Skeletal muscle tissue (tissue), 4 donors: ENCODE data around the gene BMP2. TPM values are rescaled to one million over a fixed set of nuclear protein-coding genes. Genes with fewer than 3 reads are reported as not detected.

Source experiments
- H3K27ac ChIP-seq: one replicate; pipeline ENCODE4 v1.7.0; 2013; ENCODE audit warnings: mild to moderate bottlenecking, low read depth, low read length, inconsistent platforms
- H3K27me3 ChIP-seq, 3 donors: one replicate each; pipeline ENCODE4 v1.7.0; 2013; ENCODE audit warnings: low read length in 3 of 3; ENCODE audit not compliant: control insufficient read depth in 3 of 3, insufficient read depth in 3 of 3
- H3K36me3 ChIP-seq, 3 donors: one replicate each; pipeline ENCODE4 v1.7.0; 2013; ENCODE audit warnings: low read length in 3 of 3; ENCODE audit not compliant: control insufficient read depth in 3 of 3, insufficient read depth in 3 of 3
- H3K4me1 ChIP-seq, 3 donors: one replicate each; pipeline ENCODE4 v1.7.0; 2013; ENCODE audit warnings: low read length in 3 of 3, mild to moderate bottlenecking in 3 of 3; ENCODE audit not compliant: control insufficient read depth in 3 of 3, insufficient read depth in 3 of 3
- H3K4me3 ChIP-seq, 3 donors: one replicate each; pipeline ENCODE4 v1.7.0; 2013; ENCODE audit warnings: low read length in 3 of 3
- H3K9ac ChIP-seq, 3 donors: one replicate each; pipeline ENCODE4 v1.7.0; 2013; ENCODE audit warnings: low read length in 3 of 3, mild to moderate bottlenecking in 3 of 3, moderate library complexity in 2 of 3, low read depth in 1 of 3
- H3K9me3 ChIP-seq, 3 donors: one replicate each; pipeline ENCODE4 v1.7.0; 2013; ENCODE audit warnings: low read length in 3 of 3; ENCODE audit not compliant: control insufficient read depth in 3 of 3
- total RNA-seq: library from RNA; depleted of rRNA; stranded (reverse); fragments of >200 nt; gene quantifications from one replicate; pipeline ENCODE4 v1.2.3, GENCODE V29; 2014
- donor health status: Osteomylitis.

The BMP2 gene
- total RNA-seq, 1 donor from 2014 or later, result 2.6 TPM

DNA sequence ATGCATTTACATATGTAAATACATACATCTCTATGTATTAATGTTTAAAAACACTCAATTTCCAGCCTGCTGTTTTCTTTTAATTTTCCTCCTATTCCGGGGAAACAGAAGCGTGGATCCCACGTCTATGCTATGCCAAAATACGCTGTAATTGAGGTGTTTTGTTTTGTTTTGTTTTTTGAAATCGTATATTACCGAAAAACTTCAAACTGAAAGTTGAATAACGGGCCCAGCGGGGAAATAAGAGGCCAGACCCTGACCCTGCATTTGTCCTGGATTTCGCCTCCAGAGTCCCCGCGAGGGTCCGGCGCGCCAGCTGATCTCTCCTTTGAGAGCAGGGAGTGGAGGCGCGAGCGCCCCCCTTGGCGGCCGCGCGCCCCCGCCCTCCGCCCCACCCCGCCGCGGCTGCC lies 355 bp upstream of the BMP2 start:
- peaks cover 6 to 22% (median 19%) of the 10 kb centered on the region in 3 donors for H3K4me1 ChIP-seq
- peak overlapping the region; percentile 59 to 67 (median 64) for H3K4me3 ChIP-seq
- H3K9ac ChIP-seq, result peak overlapping the region in 2 of 3 donors; percentile 33 to 52
- H3K9me3 ChIP-seq, result no peaks in the 10 kb centered on the region
- peaks cover 0 to 19% (median 15%) of the 10 kb centered on the region in 3 donors for H3K27me3 ChIP-seq
- no peak overlapping the region for H3K27ac ChIP-seq
- H3K36me3 ChIP-seq, result no peaks in the 10 kb centered on the region

DNA sequence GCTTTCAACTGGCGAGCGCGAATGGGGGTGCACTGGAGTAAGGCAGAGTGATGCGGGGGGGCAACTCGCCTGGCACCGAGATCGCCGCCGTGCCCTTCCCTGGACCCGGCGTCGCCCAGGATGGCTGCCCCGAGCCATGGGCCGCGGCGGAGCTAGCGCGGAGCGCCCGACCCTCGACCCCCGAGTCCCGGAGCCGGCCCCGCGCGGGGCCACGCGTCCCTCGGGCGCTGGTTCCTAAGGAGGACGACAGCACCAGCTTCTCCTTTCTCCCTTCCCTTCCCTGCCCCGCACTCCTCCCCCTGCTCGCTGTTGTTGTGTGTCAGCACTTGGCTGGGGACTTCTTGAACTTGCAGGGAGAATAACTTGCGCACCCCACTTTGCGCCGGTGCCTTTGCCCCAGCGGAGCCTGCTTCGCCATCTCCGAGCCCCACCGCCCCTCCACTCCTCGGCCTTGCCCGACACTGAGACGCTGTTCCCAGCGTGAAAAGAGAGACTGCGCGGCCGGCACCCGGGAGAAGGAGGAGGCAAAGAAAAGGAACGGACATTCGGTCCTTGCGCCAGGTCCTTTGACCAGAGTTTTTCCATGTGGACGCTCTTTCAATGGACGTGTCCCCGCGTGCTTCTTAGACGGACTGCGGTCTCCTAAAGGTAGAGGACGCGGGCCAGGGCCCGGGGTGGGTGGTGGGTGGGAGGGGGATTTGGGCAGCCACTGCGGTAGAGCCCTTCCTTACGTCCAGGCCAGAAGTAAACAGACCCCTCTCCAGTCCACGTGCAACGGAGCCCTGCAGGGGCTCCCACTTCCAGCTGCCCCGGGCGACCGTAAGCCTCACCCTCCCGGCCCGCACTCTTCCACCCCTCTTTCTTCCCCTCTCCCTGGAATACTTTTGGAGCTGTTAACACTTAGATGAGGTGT lies 998 bp downstream of the BMP2 start:
- Histone ChIP-seq H3K4me1 (peaks cover 6 to 22% (median 19%) of the 10 kb centered on the region in 3 donors), H3K27me3 (peaks cover 0 to 19% (median 15%) of the 10 kb centered on the region in 3 donors), H3K9me3 (no peaks in the 10 kb centered on the region), H3K27ac (no peak overlapping the region), H3K9ac (peak overlapping the region; percentile 68 to 81 (median 73)), H3K4me3 (peak overlapping the region; percentile 76 to 81 (median 81)), H3K36me3 (peaks cover 0 to 2% (median 0%) of the 10 kb centered on the region in 3 donors)

DNA sequence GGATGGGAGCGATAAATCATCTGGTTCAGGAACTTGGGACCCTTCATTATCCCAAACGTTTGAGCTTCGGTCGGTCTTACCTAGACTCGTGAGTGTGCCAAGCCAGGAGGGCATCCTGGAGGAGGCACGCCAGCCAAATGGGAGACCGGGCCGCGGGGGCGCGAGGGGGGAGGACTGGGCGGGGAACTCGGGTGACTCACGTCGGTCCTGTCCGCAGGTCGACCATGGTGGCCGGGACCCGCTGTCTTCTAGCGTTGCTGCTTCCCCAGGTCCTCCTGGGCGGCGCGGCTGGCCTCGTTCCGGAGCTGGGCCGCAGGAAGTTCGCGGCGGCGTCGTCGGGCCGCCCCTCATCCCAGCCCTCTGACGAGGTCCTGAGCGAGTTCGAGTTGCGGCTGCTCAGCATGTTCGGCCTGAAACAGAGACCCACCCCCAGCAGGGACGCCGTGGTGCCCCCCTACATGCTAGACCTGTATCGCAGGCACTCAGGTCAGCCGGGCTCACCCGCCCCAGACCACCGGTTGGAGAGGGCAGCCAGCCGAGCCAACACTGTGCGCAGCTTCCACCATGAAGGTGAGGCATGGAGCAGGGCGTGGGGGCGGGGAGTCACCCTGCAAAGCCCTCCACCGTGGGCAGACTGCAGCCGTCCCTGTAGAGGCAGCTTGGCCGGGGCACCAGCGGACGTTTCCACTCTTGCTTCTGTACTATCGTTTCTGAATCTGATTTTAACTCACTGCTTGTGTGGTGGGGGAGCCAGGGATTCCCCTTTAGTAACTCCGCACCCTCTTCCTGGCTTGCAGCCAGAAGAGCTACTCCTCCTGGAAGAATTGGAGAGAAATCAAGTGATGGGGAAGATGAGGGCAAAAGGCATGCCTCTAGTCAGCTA lies 2.7 kb downstream of the BMP2 start:
- peak overlapping the region; percentile 59 to 80 (median 69) for H3K4me3 ChIP-seq
- H3K4me1 ChIP-seq, result peaks cover 6 to 22% (median 19%) of the 10 kb centered on the region in 3 donors
- H3K27ac ChIP-seq, result no peak overlapping the region
- peak overlapping the region in 2 of 3 donors; percentile 35 to 51 for H3K9ac ChIP-seq
- H3K9me3 ChIP-seq, result no peaks in the 10 kb centered on the region
- peaks cover 0 to 2% (median 0%) of the 10 kb centered on the region in 3 donors for H3K36me3 ChIP-seq
- peaks cover 0 to 19% (median 15%) of the 10 kb centered on the region in 3 donors for H3K27me3 ChIP-seq

DNA sequence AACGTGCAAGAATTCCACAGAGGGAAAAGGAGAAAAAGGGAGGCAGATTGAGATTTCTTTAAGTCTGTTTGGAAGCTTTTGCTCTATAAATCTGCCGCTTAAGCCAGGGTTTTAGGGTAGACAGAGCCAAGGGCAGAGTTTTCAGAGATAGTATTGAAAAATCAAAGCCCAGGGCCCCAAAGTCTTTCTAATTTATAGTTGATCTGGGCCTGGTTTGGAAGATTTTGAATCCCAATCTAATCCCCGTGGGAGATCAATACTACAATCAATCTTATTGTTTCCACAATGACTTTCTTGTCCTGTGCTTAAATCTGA lies 3.3 kb downstream of the BMP2 start:
- Histone ChIP-seq H3K27ac (no peak overlapping the region), H3K9ac (no peak overlapping the region), H3K9me3 (no peaks in the 10 kb centered on the region), H3K4me3 (peak overlapping the region; percentile 43 to 69 (median 59)), H3K36me3 (peaks cover 0 to 2% (median 0%) of the 10 kb centered on the region in 3 donors), H3K27me3 (peaks cover 0 to 19% (median 15%) of the 10 kb centered on the region in 3 donors), H3K4me1 (peaks cover 6 to 22% (median 19%) of the 10 kb centered on the region in 3 donors)

DNA sequence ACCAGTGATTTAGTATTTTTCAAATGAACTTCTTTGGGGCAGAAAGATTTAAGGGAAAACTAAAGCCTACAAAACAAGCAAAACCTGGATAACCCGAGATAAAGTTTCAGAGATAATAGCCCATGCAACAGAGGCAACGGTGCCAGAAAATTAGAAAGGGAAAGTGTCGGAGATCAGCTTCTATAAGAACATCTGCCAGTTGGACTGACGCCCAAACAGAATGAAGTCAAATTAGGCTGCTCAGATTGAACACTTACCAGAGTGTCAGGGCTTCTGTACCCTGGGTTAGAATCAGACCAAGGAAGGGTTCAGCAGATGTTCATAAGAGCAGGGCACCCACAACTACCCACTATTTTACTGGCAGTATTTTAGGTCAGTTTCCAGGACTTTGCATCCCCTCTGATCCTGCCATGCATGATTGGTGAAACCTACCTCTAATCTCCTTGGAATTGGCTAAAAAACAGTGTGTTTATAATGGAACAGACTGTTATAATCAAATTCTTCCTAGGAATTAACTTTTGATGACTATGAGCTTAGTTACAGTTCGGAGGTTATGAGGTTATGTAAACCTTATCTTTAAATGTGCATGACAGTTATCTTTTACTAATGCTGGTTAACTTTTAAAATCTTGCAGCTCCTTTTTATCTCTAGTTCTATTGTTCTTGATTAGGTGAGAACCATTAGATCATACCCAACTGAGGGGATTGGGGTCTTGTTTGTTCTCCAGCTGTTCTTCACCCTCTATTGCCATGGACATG lies 13.1 kb downstream of the BMP2 start:
- Histone ChIP-seq H3K36me3 (peaks cover 0 to 4% (median 4%) of the 10 kb centered on the region in 3 donors), H3K27ac (no peak overlapping the region), H3K4me1 (no peaks in the 10 kb centered on the region), H3K27me3 (no peaks in the 10 kb centered on the region), H3K4me3 (no peak overlapping the region), H3K9ac (no peak overlapping the region), H3K9me3 (no peaks in the 10 kb centered on the region)

DNA sequence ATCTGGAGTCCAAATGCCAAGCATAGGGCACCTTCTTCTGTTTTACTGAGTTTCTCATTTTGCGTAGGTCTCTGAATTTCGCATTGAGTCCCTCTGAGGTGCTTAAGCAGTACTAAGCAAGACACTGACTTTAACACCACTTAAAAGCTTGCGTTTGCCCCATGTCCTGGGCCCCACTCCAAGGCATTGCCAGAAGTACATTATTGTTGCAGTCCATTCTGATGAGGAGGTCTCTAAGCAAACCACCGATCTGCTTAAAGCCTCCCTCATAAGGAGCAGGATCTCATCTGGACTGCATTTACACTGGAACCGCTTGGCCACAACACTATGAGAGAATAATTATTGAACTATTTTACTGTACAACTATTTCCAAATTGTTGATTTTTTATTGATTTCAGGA lies 16.3 kb downstream of the BMP2 start:
- H3K9me3 ChIP-seq, result no peaks in the 10 kb centered on the region
- H3K27me3 ChIP-seq, result no peaks in the 10 kb centered on the region
- no peaks in the 10 kb centered on the region for H3K36me3 ChIP-seq
- no peak overlapping the region for H3K27ac ChIP-seq
- no peak overlapping the region for H3K4me3 ChIP-seq
- H3K9ac ChIP-seq, result no peak overlapping the region
- no peaks in the 10 kb centered on the region for H3K4me1 ChIP-seq

DNA sequence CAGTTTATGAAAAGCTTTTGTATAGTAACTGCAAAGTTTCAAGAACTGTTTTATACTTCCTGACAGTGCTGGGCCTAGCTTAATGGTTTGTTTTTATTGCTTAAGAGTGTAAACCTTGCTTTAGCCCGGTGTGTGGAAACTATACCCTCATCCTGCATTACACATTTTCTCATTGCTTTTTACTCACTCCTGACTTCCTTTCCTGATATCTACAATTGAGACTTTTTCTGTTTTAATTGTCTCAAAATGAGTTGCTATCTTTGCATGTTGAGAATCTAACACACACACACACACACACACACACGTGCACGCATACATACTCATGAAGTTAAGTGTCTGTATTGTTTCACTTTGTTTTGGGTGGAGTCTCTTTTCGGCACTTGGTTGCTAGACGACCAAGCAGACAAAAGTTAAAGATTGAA lies 16.7 kb downstream of the BMP2 start:
- no peak overlapping the region for H3K9ac ChIP-seq
- no peak overlapping the region for H3K4me3 ChIP-seq
- H3K27ac ChIP-seq, result no peak overlapping the region
- no peaks in the 10 kb centered on the region for H3K36me3 ChIP-seq
- H3K4me1 ChIP-seq, result no peaks in the 10 kb centered on the region
- no peaks in the 10 kb centered on the region for H3K27me3 ChIP-seq
- no peaks in the 10 kb centered on the region for H3K9me3 ChIP-seq

DNA sequence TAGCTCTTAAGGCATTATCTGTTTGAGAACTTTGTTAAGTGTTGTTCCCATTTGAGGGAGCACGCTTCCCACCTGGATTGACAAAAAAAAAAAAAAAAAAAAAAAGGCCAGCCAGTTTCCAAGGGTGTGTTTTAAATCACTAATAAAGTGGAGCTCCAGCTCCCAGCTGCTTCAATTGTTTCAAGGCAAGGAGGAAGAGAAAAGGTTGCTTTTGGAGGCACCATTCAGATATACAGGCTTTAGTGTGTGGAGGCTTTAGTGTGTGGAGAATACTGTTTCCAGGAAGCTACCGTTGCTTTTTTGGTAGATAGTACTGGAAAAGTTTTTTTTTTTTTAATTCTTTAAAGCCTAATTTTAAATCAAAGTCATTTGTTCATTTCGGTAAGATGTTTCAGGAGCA lies 17.3 kb downstream of the BMP2 start:
- Histone ChIP-seq H3K4me3 (no peak overlapping the region), H3K4me1 (no peaks in the 10 kb centered on the region), H3K9ac (no peak overlapping the region), H3K36me3 (no peaks in the 10 kb centered on the region), H3K9me3 (no peaks in the 10 kb centered on the region), H3K27me3 (no peaks in the 10 kb centered on the region), H3K27ac (no peak overlapping the region)

DNA sequence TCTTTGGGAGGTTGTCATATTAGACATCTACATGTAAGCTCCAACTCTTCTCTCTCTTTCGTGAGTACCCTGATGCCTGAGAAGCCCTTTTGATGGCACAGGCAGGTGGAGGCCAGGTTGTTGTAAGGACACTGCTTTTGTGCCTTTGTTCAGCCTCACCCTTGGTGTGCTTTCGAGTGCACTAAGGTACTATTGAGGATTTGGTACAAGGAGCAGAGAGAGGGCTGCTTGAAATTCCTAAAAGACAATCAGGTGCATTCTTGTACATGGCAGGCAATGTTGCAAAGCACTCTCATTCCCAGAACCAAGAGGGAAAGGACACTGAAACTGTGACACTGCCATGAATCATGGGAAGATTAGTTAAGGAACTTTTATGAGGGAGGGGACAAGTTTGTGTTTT lies 19.1 kb downstream of the BMP2 start:
- H3K9me3 ChIP-seq, result no peaks in the 10 kb centered on the region
- no peak overlapping the region for H3K9ac ChIP-seq
- no peaks in the 10 kb centered on the region for H3K4me1 ChIP-seq
- no peak overlapping the region for H3K4me3 ChIP-seq
- H3K27me3 ChIP-seq, result no peaks in the 10 kb centered on the region
- H3K27ac ChIP-seq, result no peak overlapping the region
- no peaks in the 10 kb centered on the region for H3K36me3 ChIP-seq
